Measurements from ENCODE around the gene MARCHF9.

- TF ChIP-seq CTCF (conservative IDR thresholded peaks at IDR 0.05 in 1 of 2, IDR thresholded peaks at IDR 0.05 in 1 of 2; ENCODE audit: low read depth in 1 of 2, low read length in 2 of 2), result no peak
- no peak for TF ChIP-seq EZH2 (IDR thresholded peaks at IDR 0.05; ENCODE audit: low read length, missing control alignments)
These were observed 10.0 kb upstream of the MARCHF9 start, which contains the start of gene TSPAN31 for GRCh38 chr12:57744777-57745484.

Data from fibroblast of lung (primary cell).